ENCODE results near the gene ZNF785.
"Not testable (repeated sequence)": the region's sequence is repeated elsewhere in the genome, so short reads cannot be mapped to it uniquely, and the experiment has no call there.

ZNF785 gene

GRCh38 chr16:30585400-30586191 is at the start of gene ZNF785:
Gene ZNF785 (minus strand): TSS chr16:30585697. CDS start chr16:30585611, 86 bp downstream.
- Histone ChIP-seq H3K4me1 (ENCODE audit: insufficient read depth, insufficient read length) (peaks cover 6% of the 10 kb centered on the region), H3K27me3 (ENCODE audit: insufficient read depth, insufficient read length) (no peaks in the 10 kb centered on the region), H3K9me3 (ENCODE audit: insufficient read depth, low read length) (no peaks in the 10 kb centered on the region), H3K9ac (ENCODE audit: insufficient read length, low read depth) (peak within 1 kb of the TSS; percentile 96), H3K4me3 (ENCODE audit: insufficient read length, low read depth) (peak within 1 kb of the TSS; percentile 78), H3K36me3 (ENCODE audit: insufficient read depth, insufficient read length, low read length) (peaks cover 54% of the 10 kb centered on the region)
- peak; percentile 98 for DNase-seq (ENCODE audit: low read depth, low spot score)
- TF ChIP-seq SUZ12 (IDR thresholded peaks at IDR 0.05; ENCODE audit: extremely low read depth, insufficient read depth, insufficient read length) (no peak), YY1 (IDR thresholded peaks at IDR 0.05; ENCODE audit: insufficient read depth, insufficient read length) (peak; percentile 98)

- Histone ChIP-seq H3K4me3 (ENCODE audit: insufficient read length, low read depth) (peak overlapping the region; percentile 98), H3K27me3 (ENCODE audit: insufficient read depth, insufficient read length) (no peaks in the 10 kb centered on the region), H3K9me3 (ENCODE audit: insufficient read depth, low read length) (no peaks in the 10 kb centered on the region), H3K36me3 (ENCODE audit: insufficient read depth, insufficient read length, low read length) (no peaks in the 10 kb centered on the region), H3K9ac (ENCODE audit: insufficient read length, low read depth) (peak overlapping the region; percentile 76), H3K4me1 (ENCODE audit: insufficient read depth, insufficient read length) (no peaks in the 10 kb centered on the region)
- DNase-seq (ENCODE audit: low read depth, low spot score): no peak
- no peak for TF ChIP-seq ZNF274 (IDR thresholded peaks at IDR 0.05; ENCODE audit: low read depth, low read length)
- TF ChIP-seq SUZ12 (IDR thresholded peaks at IDR 0.05; ENCODE audit: extremely low read depth, insufficient read depth, insufficient read length): no peak
- TF ChIP-seq YY1 (IDR thresholded peaks at IDR 0.05; ENCODE audit: insufficient read depth, insufficient read length): no peak
Measured at GRCh38 chr16:30633526-30633925, 48.0 kb upstream of the ZNF785 start.

- not testable (repeated sequence) for DNase-seq (ENCODE audit: low read depth, low spot score); H3K9me3 ChIP-seq (ENCODE audit: insufficient read depth, low read length); H3K4me3 ChIP-seq (ENCODE audit: insufficient read length, low read depth); H3K9ac ChIP-seq (ENCODE audit: insufficient read length, low read depth); H3K36me3 ChIP-seq (ENCODE audit: insufficient read depth, insufficient read length, low read length); H3K27me3 ChIP-seq (ENCODE audit: insufficient read depth, insufficient read length); H3K4me1 ChIP-seq (ENCODE audit: insufficient read depth, insufficient read length)
Measured at GRCh38 chr16:30632454-30632853, 47.0 kb upstream of the ZNF785 start.

GRCh38 chr16:30628628-30629540 is 43.4 kb upstream of the ZNF785 start:
- H3K4me1 ChIP-seq (ENCODE audit: insufficient read depth, insufficient read length): no peaks in the 10 kb centered on the region
- H3K9ac ChIP-seq (ENCODE audit: insufficient read length, low read depth): no peak overlapping the region
- no peak overlapping the region for H3K4me3 ChIP-seq (ENCODE audit: insufficient read length, low read depth)
- H3K27me3 ChIP-seq (ENCODE audit: insufficient read depth, insufficient read length): no peaks in the 10 kb centered on the region
- H3K9me3 ChIP-seq (ENCODE audit: insufficient read depth, low read length): peaks cover 7% of the 10 kb centered on the region; the same call in 1 of the 2 replicates
- TF ChIP-seq ZNF274 (IDR thresholded peaks at IDR 0.05; ENCODE audit: low read depth, low read length): no peak
- TF ChIP-seq YY1 (IDR thresholded peaks at IDR 0.05; ENCODE audit: insufficient read depth, insufficient read length): no peak
- TF ChIP-seq SUZ12 (IDR thresholded peaks at IDR 0.05; ENCODE audit: extremely low read depth, insufficient read depth, insufficient read length): no peak
- peak; percentile 73 for DNase-seq (ENCODE audit: low read depth, low spot score)
- H3K36me3 ChIP-seq (ENCODE audit: insufficient read depth, insufficient read length, low read length): no peaks in the 10 kb centered on the region

GRCh38 chr16:30626236-30626635 is 40.7 kb upstream of the ZNF785 start:
- Histone ChIP-seq H3K27me3 (ENCODE audit: insufficient read depth, insufficient read length) (no peaks in the 10 kb centered on the region), H3K36me3 (ENCODE audit: insufficient read depth, insufficient read length, low read length) (no peaks in the 10 kb centered on the region), H3K9me3 (ENCODE audit: insufficient read depth, low read length) (peaks cover 11% of the 10 kb centered on the region; the same call in 1 of the 2 replicates), H3K4me3 (ENCODE audit: insufficient read length, low read depth) (no peak overlapping the region), H3K4me1 (ENCODE audit: insufficient read depth, insufficient read length) (no peaks in the 10 kb centered on the region), H3K9ac (ENCODE audit: insufficient read length, low read depth) (no peak overlapping the region)
- no peak for TF ChIP-seq YY1 (IDR thresholded peaks at IDR 0.05; ENCODE audit: insufficient read depth, insufficient read length)
- no peak for TF ChIP-seq SUZ12 (IDR thresholded peaks at IDR 0.05; ENCODE audit: extremely low read depth, insufficient read depth, insufficient read length)
- no peak for TF ChIP-seq ZNF274 (IDR thresholded peaks at IDR 0.05; ENCODE audit: low read depth, low read length)
- DNase-seq (ENCODE audit: low read depth, low spot score): no peak

- Histone ChIP-seq H3K27me3 (ENCODE audit: insufficient read depth, insufficient read length) (no peaks in the 10 kb centered on the region), H3K36me3 (ENCODE audit: insufficient read depth, insufficient read length, low read length) (no peaks in the 10 kb centered on the region), H3K4me1 (ENCODE audit: insufficient read depth, insufficient read length) (no peaks in the 10 kb centered on the region), H3K9ac (ENCODE audit: insufficient read length, low read depth) (no peak overlapping the region), H3K9me3 (ENCODE audit: insufficient read depth, low read length) (peaks cover 11% of the 10 kb centered on the region; the same call in 1 of the 2 replicates), H3K4me3 (ENCODE audit: insufficient read length, low read depth) (no peak overlapping the region)
- DNase-seq (ENCODE audit: low read depth, low spot score): no peak
- TF ChIP-seq YY1 (IDR thresholded peaks at IDR 0.05; ENCODE audit: insufficient read depth, insufficient read length): no peak
Measured at GRCh38 chr16:30623536-30624283, 38.2 kb upstream of the ZNF785 start.
